ENCODE data around the gene UBE2J2.

- TF ChIP-seq CTCF (IDR thresholded peaks at IDR 0.05) (no peak), POLR2A (IDR thresholded peaks at IDR 0.05) (no peak)
Observed at GRCh38 chr1:1286313-1287261, 12.9 kb upstream of the UBE2J2 start.
